Liver (tissue), 9 donors: ENCODE results near the gene MAMDC4. TPM values are rescaled to one million over a fixed set of nuclear protein-coding genes. Genes with fewer than 3 reads are reported as not detected.

Experiments
- DNase-seq: peaks from one replicate; pipeline ENCODE4 v3.0.0-alpha.2; 2017; ENCODE audit warnings: low spot score
- H3K27ac ChIP-seq, 2 donors: one replicate each; pipeline ENCODE4 v1.7.0; 2013; ENCODE audit warnings: inconsistent platforms in 2 of 2, low read length in 2 of 2, control low read depth in 1 of 2, low read depth in 1 of 2, mild to moderate bottlenecking in 1 of 2
- H3K27me3 ChIP-seq, 4 donors: one replicate each; pipeline versions ENCODE4 v1.6.1 to v1.7.0; 2013; ENCODE audit warnings: low read length in 3 of 4, inconsistent platforms in 1 of 4, mild to moderate bottlenecking in 1 of 4, moderate library complexity in 1 of 4; ENCODE audit not compliant: control insufficient read depth in 4 of 4, insufficient read depth in 4 of 4
- H3K36me3 ChIP-seq, 4 donors: one replicate each; pipeline versions ENCODE4 v1.6.1 to v1.7.0; 2013; ENCODE audit warnings: low read length in 3 of 4, mild to moderate bottlenecking in 3 of 4, low read depth in 1 of 4, moderate library complexity in 1 of 4; ENCODE audit not compliant: control insufficient read depth in 4 of 4, insufficient read depth in 3 of 4
- H3K4me1 ChIP-seq, 4 donors: one replicate each; pipeline versions ENCODE4 v1.6.1 to v1.7.0; 2013; ENCODE audit warnings: low read length in 3 of 4, mild to moderate bottlenecking in 3 of 4, moderate library complexity in 1 of 4; ENCODE audit not compliant: control insufficient read depth in 4 of 4, insufficient read depth in 4 of 4
- H3K4me3 ChIP-seq, 3 donors: one replicate each; pipeline versions ENCODE4 v1.6.1 to v1.7.0; 2013; ENCODE audit warnings: low read length in 3 of 3, control low read depth in 1 of 3, low read depth in 1 of 3, mild to moderate bottlenecking in 1 of 3
- H3K9ac ChIP-seq, 2 donors: one replicate each; pipeline ENCODE4 v1.7.0; 2013; ENCODE audit warnings: low read length in 2 of 2, mild to moderate bottlenecking in 2 of 2, moderate library complexity in 2 of 2, control low read depth in 1 of 2, low read depth in 1 of 2
- H3K9me3 ChIP-seq, 4 donors: one replicate each; pipeline versions ENCODE4 v1.6.1 to v1.7.0; 2013; ENCODE audit warnings: low read length in 3 of 4; ENCODE audit not compliant: control insufficient read depth in 4 of 4
- EGR1 ChIP-seq, 2 donors: IDR thresholded peaks; 2 replicates each; pipeline ENCODE4 v1.6.1; 2016 to 2018; ENCODE audit warnings: antibody characterized with exemption in 2 of 2, low read depth in 2 of 2
- FOXA1 ChIP-seq: IDR thresholded peaks from 2 replicates; pipeline ENCODE4 v1.6.1; 2016; ENCODE audit warnings: antibody characterized with exemption
- FOXA2 ChIP-seq: IDR thresholded peaks from 2 replicates; pipeline ENCODE4 v1.6.1; 2016; ENCODE audit warnings: antibody characterized with exemption
- GABPA ChIP-seq, 2 donors: IDR thresholded peaks in 1 of 2; conservative IDR thresholded peaks in 1 of 2; 2 replicates each; pipeline ENCODE4 v1.6.1; 2016; ENCODE audit warnings: antibody characterized with exemption in 2 of 2, mild to moderate bottlenecking in 1 of 2, moderate library complexity in 1 of 2
- HNF4A ChIP-seq, 2 donors: conservative IDR thresholded peaks; 2 replicates each; pipeline ENCODE4 v1.6.1; 2016; ENCODE audit warnings: antibody characterized with exemption in 2 of 2, mild to moderate bottlenecking in 2 of 2
- HNF4G ChIP-seq: IDR thresholded peaks from 2 replicates; pipeline ENCODE4 v1.6.1; 2016; ENCODE audit warnings: antibody characterized with exemption
- NR2F2 ChIP-seq: IDR thresholded peaks from 2 replicates; pipeline ENCODE4 v1.6.1; 2016; ENCODE audit warnings: antibody characterized with exemption
- RXRA ChIP-seq, 2 donors: IDR thresholded peaks; 2 replicates each; pipeline ENCODE4 v1.6.1; 2017 to 2018; ENCODE audit warnings: antibody characterized with exemption in 2 of 2, mild to moderate bottlenecking in 1 of 2
- SP1 ChIP-seq: IDR thresholded peaks from 2 replicates; pipeline ENCODE4 v1.6.1; 2018; ENCODE audit warnings: antibody characterized with exemption, mild to moderate bottlenecking
- TAF1 ChIP-seq: conservative IDR thresholded peaks from 2 replicates; pipeline ENCODE4 v1.6.1; 2016; ENCODE audit warnings: antibody characterized with exemption, mild to moderate bottlenecking
- YY1 ChIP-seq: IDR thresholded peaks from 2 replicates; pipeline ENCODE4 v1.6.1; 2016; ENCODE audit warnings: antibody characterized with exemption, mild to moderate bottlenecking
- WGBS: extraction: QIAGEN DNeasy Blood & Tissue Kit; methylation state at CpG from one replicate; pipeline ENCODE4 v1.1.7; 2013; 5-methylcytosine and 5-hydroxymethylcytosine counted together
- polyA plus RNA-seq, 2 donors: library from polyadenylated mRNA; stranded (reverse) in 1 of 2; unstranded in 1 of 2; fragments of 200-250 nt in 1 of 2; fragments of >200 nt in 1 of 2; fragmentation: Nextera tagmentation in 1 of 2; extraction: Ambion mirVana in 1 of 2; gene quantifications; one replicate each; pipeline versions ENCODE4 v1.2.1 to v1.2.3, GENCODE V29; 2013 to 2015
- total RNA-seq, 2 donors: library from RNA; depleted of rRNA; stranded (reverse); fragments of >200 nt; gene quantifications; one replicate each; pipeline ENCODE4 v1.2.3, GENCODE V29; 2014
- TF ChIP-seq, protein P1 (sequence below): IDR thresholded peaks from 2 replicates; pipeline ENCODE4 v1.6.1; 2016; ENCODE audit warnings: antibody characterized with exemption
- TF ChIP-seq, protein P2 (sequence below): IDR thresholded peaks from 2 replicates; pipeline ENCODE4 v1.6.1; 2016; ENCODE audit warnings: antibody characterized with exemption
- TF ChIP-seq, protein P3 (sequence below): fragments of 150-350 bp; IDR thresholded peaks from 2 replicates; pipeline ENCODE4 v1.5.1; 2017; ENCODE audit warnings: improper control_type of control experiment, low read depth, low read length; ENCODE audit not compliant: missing input control
- TF ChIP-seq, protein P4 (sequence below): IDR thresholded peaks from 2 replicates; pipeline ENCODE4 v1.6.1; 2016; ENCODE audit warnings: antibody characterized with exemption
- donor health status: healthy.
- donor health status: healthy.
- donor health status: healthy.
- donor health status: healthy.
- donor health status: healthy.

The MAMDC4 gene
- total and polyA plus RNA-seq, 4 donors, result 2.4 to 8.1 (median 3.9) TPM

DNA sequence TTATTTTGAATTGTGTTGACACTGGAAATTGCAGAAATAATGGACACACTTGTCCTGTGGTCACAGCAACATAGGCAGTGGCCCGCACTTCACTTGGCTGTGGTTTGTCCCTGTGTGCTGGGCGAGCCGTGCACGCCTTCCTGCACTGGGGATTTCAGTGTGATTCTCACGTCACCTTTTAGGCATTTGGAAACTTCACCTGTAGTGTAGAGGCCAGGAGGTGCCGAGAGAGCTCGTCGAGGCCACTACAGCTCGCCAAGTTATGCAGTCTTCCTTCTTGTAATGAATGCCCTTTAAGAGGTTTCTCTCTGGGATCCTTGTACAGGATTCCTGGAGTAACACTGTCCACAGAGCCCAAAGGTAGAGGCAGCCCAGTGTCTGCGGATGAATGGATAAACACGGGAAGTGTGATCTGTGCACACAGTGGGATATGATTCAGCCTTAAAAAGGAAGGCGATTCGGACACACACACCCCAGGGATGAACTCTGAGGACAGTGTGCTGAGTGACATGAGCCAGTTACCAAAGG is 48.9 kb downstream of the MAMDC4 start:
- Histone ChIP-seq H3K9me3 (no peaks in the 10 kb centered on the region), H3K4me3 (no peak overlapping the region), H3K27me3 (no peaks in the 10 kb centered on the region), H3K9ac (peak overlapping the region in 1 of 2 donors; percentile 63), H3K36me3 (peaks cover 0 to 14% (median 9%) of the 10 kb centered on the region in 4 donors), H3K27ac (peak overlapping the region; percentile 83 to 94), H3K4me1 (peaks cover 12 to 31% (median 20%) of the 10 kb centered on the region in 4 donors)
- WGBS, result 79% methylated on average over 13 of the region's 13 CpGs
- DNase-seq, result no peak
- peak in 1 of 2 donors; percentile 8 for TF ChIP-seq RXRA (IDR thresholded peaks at IDR 0.05)
- TF ChIP-seq NR2F2, result no peak

DNA sequence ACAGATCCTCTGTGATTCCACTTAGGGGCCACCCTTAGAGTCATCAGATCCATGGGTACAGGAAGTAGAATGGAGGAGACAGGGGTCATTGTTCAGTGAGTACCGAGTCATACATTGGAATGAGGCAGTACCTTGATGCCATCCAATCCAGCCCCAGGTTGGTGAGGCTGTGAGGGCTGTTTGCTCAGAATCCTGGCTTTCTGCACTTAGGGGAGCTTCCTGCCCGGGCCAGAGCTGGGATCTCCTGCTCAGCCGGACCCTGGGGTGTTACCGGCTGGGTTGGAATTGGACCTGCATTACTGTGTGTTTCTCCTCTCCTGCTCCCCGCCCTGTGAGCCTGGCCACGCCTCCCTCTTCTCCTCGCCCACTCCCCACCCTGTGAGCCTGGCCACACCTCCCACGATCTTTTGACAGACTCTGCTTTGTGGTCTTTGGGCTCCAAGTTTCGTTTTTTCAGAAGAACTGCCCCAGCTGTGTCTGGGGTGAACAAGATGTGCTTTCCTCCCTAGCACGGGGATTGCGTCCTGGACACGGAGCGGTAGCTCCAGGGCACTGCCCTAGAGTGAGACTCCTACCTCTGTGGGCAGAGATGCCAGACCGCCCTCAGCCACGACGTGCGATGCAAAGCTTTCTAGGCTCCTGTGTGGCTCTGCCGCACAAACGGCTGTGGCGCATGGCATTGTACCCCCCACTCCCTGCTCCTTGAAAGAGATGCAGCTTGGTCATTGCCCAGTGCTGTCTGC is 49.5 kb downstream of the MAMDC4 start:
- Histone ChIP-seq H3K36me3 (peaks cover 0 to 14% (median 9%) of the 10 kb centered on the region in 4 donors), H3K4me1 (peaks cover 12 to 31% (median 20%) of the 10 kb centered on the region in 4 donors), H3K27me3 (no peaks in the 10 kb centered on the region), H3K9ac (peak overlapping the region; percentile 20 to 63), H3K9me3 (no peaks in the 10 kb centered on the region), H3K27ac (peak overlapping the region; percentile 83 to 94), H3K4me3 (no peak overlapping the region)
- TF ChIP-seq SP1, result no peak
- TF ChIP-seq, protein P1, sequence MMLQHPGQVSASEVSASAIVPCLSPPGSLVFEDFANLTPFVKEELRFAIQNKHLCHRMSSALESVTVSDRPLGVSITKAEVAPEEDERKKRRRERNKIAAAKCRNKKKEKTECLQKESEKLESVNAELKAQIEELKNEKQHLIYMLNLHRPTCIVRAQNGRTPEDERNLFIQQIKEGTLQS, result no peak
- TF ChIP-seq, protein P2, sequence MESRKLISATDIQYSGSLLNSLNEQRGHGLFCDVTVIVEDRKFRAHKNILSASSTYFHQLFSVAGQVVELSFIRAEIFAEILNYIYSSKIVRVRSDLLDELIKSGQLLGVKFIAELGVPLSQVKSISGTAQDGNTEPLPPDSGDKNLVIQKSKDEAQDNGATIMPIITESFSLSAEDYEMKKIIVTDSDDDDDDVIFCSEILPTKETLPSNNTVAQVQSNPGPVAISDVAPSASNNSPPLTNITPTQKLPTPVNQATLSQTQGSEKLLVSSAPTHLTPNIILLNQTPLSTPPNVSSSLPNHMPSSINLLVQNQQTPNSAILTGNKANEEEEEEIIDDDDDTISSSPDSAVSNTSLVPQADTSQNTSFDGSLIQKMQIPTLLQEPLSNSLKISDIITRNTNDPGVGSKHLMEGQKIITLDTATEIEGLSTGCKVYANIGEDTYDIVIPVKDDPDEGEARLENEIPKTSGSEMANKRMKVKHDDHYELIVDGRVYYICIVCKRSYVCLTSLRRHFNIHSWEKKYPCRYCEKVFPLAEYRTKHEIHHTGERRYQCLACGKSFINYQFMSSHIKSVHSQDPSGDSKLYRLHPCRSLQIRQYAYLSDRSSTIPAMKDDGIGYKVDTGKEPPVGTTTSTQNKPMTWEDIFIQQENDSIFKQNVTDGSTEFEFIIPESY, result no peak
- TF ChIP-seq EGR1 (IDR thresholded peaks at IDR 0.05; ENCODE audit: low read depth in 2 of 2), result no peak
- TF ChIP-seq NR2F2, result no peak
- no peak for TF ChIP-seq HNF4G
- DNase-seq, result no peak
- whole genome bisulfite sequencing, result 25% methylated on average over 20 of the region's 20 CpGs

DNA sequence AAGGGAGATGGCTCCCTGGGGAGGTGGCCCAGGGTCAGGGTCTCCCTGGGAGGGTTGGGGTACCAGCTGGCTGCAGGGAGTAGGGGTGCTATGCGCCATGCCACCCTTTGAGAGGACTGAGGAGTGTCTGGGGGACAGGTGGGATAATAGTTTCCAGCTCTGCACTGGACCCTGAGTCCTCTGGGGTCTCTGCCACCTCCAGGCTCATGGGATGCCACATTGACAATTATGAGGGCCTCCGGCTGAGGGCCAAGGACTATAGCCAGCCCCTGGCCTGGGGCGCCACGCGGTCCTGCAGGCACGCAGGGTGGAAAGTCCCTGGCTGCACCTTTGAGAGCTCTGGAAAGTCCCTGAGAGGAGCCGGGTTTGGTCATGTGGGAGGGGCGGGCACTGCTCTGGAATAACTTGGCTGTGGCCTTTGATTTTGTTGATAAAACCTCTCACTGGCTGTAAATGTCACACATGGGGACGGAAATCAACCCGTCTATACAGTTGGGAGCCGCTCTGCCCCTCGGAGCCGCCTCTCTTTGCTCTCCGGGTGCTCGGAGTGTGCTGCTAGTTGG is 50.2 kb downstream of the MAMDC4 start:
- no peaks in the 10 kb centered on the region for H3K9me3 ChIP-seq
- DNase-seq, result no peak
- WGBS, result 12% methylated on average over 15 of the region's 15 CpGs
- H3K4me3 ChIP-seq, result no peak overlapping the region
- H3K4me1 ChIP-seq, result peaks cover 12 to 31% (median 20%) of the 10 kb centered on the region in 4 donors
- H3K27me3 ChIP-seq, result no peaks in the 10 kb centered on the region
- H3K36me3 ChIP-seq, result peaks cover 0 to 14% (median 9%) of the 10 kb centered on the region in 4 donors
- H3K27ac ChIP-seq, result peak overlapping the region; percentile 83 to 94
- H3K9ac ChIP-seq, result peak overlapping the region; percentile 20 to 91
- TF ChIP-seq, protein P2, result no peak
- TF ChIP-seq SP1 (peak; percentile 66), YY1 (peak; percentile 88), FOXA2 (peak; percentile 58), FOXA1 (peak; percentile 44), GABPA (IDR thresholded peaks at IDR 0.05 in 1 of 2, conservative IDR thresholded peaks at IDR 0.05 in 1 of 2) (peak in 1 of 2 donors; percentile 34), NR2F2 (no peak), TAF1 (peak; percentile 80), EGR1 (IDR thresholded peaks at IDR 0.05; ENCODE audit: low read depth in 2 of 2) (peak in 1 of 2 donors; percentile 65), HNF4A (conservative IDR thresholded peaks at IDR 0.05) (peak; percentile 56 to 84), RXRA (IDR thresholded peaks at IDR 0.05) (peak; percentile 26 to 88), HNF4G (no peak)
- TF ChIP-seq, protein P1, result no peak
- TF ChIP-seq, protein P3, sequence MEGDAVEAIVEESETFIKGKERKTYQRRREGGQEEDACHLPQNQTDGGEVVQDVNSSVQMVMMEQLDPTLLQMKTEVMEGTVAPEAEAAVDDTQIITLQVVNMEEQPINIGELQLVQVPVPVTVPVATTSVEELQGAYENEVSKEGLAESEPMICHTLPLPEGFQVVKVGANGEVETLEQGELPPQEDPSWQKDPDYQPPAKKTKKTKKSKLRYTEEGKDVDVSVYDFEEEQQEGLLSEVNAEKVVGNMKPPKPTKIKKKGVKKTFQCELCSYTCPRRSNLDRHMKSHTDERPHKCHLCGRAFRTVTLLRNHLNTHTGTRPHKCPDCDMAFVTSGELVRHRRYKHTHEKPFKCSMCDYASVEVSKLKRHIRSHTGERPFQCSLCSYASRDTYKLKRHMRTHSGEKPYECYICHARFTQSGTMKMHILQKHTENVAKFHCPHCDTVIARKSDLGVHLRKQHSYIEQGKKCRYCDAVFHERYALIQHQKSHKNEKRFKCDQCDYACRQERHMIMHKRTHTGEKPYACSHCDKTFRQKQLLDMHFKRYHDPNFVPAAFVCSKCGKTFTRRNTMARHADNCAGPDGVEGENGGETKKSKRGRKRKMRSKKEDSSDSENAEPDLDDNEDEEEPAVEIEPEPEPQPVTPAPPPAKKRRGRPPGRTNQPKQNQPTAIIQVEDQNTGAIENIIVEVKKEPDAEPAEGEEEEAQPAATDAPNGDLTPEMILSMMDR, result no peak
- TF ChIP-seq, protein P4, sequence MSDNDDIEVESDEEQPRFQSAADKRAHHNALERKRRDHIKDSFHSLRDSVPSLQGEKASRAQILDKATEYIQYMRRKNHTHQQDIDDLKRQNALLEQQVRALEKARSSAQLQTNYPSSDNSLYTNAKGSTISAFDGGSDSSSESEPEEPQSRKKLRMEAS, result no peak
